Ascending aorta (tissue), 2 donors: Measurements from ENCODE around the gene LRAT. TPM values are rescaled to one million over a fixed set of nuclear protein-coding genes. Genes with fewer than 3 reads are reported as not detected.
"Not testable (repeated sequence)": the region's sequence is repeated elsewhere in the genome, so short reads cannot be mapped to it uniquely, and the experiment has no call there.

Experiments used
- DNase-seq, 2 donors: peaks; one replicate each; pipeline ENCODE4 v3.0.0-alpha.2; 2019; ENCODE audit warnings: low spot score in 2 of 2
- H3K27ac ChIP-seq, 2 donors: fragments of 200-600 bp; sonication (generic); one replicate each; pipeline ENCODE4 v1.5.1; 2016 to 2017; ENCODE audit warnings: mild to moderate bottlenecking in 1 of 2
- H3K27me3 ChIP-seq: fragments of 200-600 bp; sonication (generic); one replicate; pipeline ENCODE4 v1.5.1; 2017
- H3K36me3 ChIP-seq, 2 donors: fragments of 200-600 bp; sonication (generic); one replicate each; pipeline ENCODE4 v1.5.1; 2016
- H3K4me1 ChIP-seq, 2 donors: fragments of 200-600 bp; sonication (generic); one replicate each; pipeline ENCODE4 v1.5.1; 2016 to 2017; ENCODE audit warnings: mild to moderate bottlenecking in 1 of 2
- H3K4me3 ChIP-seq, 2 donors: fragments of 200-600 bp; sonication (generic); one replicate each; pipeline ENCODE4 v1.5.1; 2016 to 2017; ENCODE audit warnings: mild to moderate bottlenecking in 1 of 2
- H3K9me3 ChIP-seq, 2 donors: fragments of 200-600 bp; sonication (generic); one replicate each; pipeline ENCODE4 v1.5.1; 2016
- intact Hi-C: fragments of 100-400 bp; cut with DNase I; formaldehyde crosslinking; loops from one replicate; pipeline ENCODE4 v1.15.1; 2023
- total RNA-seq: library from RNA; depleted of rRNA; stranded (reverse); fragments of >200 nt; gene quantifications from one replicate; pipeline ENCODE4 v1.1.0, GENCODE V29; 2016
- TF ChIP-seq, protein P1 (sequence below), 3 experiments: fragments of 200-600 bp in 2 of 3; fragments of 450-650 bp in 1 of 3; sonication (generic) in 2 of 3; IDR thresholded peaks; one replicate each; pipeline ENCODE4 v1.5.1; 2016 to 2019; ENCODE audit warnings: antibody characterized with exemption in 3 of 3, mild to moderate bottlenecking in 1 of 3, moderate library complexity in 1 of 3

The LRAT gene
- total RNA-seq, 1 donor from 2014 or later, result not detected

DNA sequence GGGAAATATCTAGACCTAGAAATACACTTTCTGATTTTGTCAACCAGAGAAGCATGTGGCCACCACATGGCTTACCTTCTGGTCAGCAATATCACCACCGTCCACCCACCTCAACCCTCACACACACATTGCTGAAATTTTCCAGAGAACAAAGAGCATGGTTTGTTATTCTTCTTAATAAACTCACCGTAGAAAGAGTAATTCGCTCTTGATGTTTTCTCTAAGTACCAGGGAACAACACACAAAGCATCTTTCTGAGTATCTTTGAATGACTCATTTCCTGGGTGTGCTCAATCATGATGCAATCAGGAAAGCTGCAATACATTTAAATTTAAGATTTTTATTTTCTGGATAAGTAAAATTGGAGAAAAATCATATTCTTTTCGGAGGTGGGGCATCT lies 24.7 kb upstream of the LRAT start:
- Histone ChIP-seq H3K36me3 (no peaks in the 10 kb centered on the region), H3K4me3 (no peak overlapping the region), H3K9me3 (no peaks in the 10 kb centered on the region), H3K4me1 (no peaks in the 10 kb centered on the region), H3K27me3 (no peaks in the 10 kb centered on the region), H3K27ac (no peak overlapping the region)
- TF ChIP-seq, protein P1, sequence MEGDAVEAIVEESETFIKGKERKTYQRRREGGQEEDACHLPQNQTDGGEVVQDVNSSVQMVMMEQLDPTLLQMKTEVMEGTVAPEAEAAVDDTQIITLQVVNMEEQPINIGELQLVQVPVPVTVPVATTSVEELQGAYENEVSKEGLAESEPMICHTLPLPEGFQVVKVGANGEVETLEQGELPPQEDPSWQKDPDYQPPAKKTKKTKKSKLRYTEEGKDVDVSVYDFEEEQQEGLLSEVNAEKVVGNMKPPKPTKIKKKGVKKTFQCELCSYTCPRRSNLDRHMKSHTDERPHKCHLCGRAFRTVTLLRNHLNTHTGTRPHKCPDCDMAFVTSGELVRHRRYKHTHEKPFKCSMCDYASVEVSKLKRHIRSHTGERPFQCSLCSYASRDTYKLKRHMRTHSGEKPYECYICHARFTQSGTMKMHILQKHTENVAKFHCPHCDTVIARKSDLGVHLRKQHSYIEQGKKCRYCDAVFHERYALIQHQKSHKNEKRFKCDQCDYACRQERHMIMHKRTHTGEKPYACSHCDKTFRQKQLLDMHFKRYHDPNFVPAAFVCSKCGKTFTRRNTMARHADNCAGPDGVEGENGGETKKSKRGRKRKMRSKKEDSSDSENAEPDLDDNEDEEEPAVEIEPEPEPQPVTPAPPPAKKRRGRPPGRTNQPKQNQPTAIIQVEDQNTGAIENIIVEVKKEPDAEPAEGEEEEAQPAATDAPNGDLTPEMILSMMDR (IDR thresholded peaks at IDR 0.05), result no peak
- no peak for DNase-seq
- intact Hi-C loops, result no loop called here

DNA sequence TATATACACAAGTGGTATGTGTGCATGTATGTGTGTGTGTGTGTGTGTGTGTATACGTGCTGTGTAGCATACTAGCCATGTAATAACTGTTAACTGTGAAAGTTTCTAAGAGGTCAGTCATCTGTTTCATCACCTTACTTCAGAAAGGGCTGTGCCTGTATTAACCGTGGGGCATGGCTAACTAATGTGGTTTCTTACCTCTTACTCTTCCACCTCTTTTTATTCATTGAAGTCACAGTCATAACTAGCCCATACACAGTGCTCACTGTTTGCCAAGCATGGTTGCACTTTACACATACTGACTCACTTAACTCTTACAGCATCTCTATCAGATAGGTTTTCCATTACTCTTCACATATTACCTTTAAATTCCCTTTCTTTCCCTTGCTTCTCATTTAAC lies 23.7 kb upstream of the LRAT start:
- Histone ChIP-seq H3K27me3 (no peaks in the 10 kb centered on the region), H3K9me3 (no peaks in the 10 kb centered on the region), H3K4me3 (no peak overlapping the region), H3K27ac (no peak overlapping the region), H3K36me3 (no peaks in the 10 kb centered on the region), H3K4me1 (no peaks in the 10 kb centered on the region)
- intact Hi-C loops, result no loop called here
- TF ChIP-seq, protein P1 (IDR thresholded peaks at IDR 0.05), result no peak
- no peak for DNase-seq

DNA sequence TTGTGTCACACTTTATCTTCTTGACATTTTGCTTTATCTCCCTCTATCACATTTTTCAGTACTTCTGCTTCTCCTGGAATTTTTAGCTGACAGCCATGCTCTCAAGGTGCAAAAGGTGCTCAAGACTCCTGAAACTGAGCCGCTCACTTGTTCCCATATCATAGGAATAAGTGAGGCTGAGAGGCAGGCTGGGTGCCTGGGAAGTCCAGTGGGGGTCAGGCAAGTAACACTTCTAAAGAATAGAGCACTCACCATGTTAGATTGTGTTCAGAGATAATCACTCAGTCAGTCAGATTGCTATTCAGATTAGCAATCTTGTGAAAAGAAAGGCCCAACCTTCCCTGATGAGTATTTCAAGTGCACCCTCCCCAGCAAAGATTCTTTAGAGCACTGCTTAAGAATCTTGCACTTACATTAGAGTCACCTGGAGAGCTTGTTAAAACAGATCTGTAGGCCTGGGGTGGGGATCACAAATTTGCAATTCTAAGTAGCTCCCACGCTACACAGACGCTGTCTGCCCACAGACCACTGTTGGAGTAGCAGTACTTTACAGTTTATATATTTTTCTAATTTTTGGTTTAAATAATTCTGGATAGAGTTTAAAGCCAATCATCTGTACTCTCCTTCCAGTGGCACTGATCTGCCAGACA lies 23.1 kb upstream of the LRAT start:
- Histone ChIP-seq H3K36me3 (no peaks in the 10 kb centered on the region), H3K27ac (no peak overlapping the region), H3K9me3 (no peaks in the 10 kb centered on the region), H3K27me3 (no peaks in the 10 kb centered on the region), H3K4me3 (no peak overlapping the region), H3K4me1 (no peaks in the 10 kb centered on the region)
- DNase-seq, result no peak
- TF ChIP-seq, protein P1 (IDR thresholded peaks at IDR 0.05), result no peak
- intact Hi-C loops, result no loop called here

DNA sequence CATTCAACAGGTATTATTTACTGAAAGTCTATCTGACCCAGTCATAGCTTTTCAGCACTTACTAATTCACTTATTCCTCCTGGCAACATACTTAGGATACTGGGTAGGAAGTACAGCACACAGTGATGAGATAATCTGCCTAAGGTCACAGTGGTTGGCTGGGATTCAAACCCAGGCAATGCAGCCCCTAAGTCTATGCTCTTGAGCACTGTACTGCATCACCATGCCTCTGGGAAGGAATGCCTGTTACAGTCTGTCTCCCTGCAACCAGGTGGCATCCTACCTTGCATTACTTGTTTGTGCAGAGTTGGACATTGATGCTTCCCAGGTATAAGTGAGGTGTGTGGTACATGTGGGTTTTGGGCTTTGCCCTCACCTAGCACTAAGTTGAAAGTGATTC lies 21.5 kb upstream of the LRAT start:
- intact Hi-C loops, result no loop called here
- H3K27ac ChIP-seq, result no peak overlapping the region
- TF ChIP-seq, protein P1 (IDR thresholded peaks at IDR 0.05), result no peak
- H3K4me1 ChIP-seq, result no peaks in the 10 kb centered on the region
- H3K27me3 ChIP-seq, result no peaks in the 10 kb centered on the region
- H3K36me3 ChIP-seq, result no peaks in the 10 kb centered on the region
- H3K9me3 ChIP-seq, result no peaks in the 10 kb centered on the region
- no peak overlapping the region for H3K4me3 ChIP-seq
- no peak for DNase-seq

DNA sequence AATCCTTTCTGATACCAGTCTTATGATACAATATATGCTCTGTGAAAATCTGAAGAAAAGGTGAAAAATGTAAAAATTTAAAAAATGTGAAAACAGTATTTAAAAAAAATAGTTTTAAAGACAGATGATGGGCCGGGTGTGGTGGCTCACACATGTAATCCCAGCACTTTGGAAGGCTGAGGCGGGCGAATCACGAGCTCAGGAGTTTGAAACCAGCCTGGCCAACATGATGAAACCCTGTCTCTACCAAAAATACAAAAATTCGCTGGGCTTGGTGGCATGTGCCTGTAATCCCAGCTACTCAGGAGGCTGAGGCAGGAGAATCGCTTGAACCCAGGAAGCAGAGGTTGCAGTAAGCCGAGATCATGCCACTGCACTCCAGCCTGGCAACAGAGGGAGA lies 20.2 kb upstream of the LRAT start:
- intact Hi-C loops, H3K27me3 ChIP-seq, H3K4me1 ChIP-seq, DNase-seq, H3K4me3 ChIP-seq, H3K9me3 ChIP-seq, H3K36me3 ChIP-seq, H3K27ac ChIP-seq: not testable (repeated sequence)

DNA sequence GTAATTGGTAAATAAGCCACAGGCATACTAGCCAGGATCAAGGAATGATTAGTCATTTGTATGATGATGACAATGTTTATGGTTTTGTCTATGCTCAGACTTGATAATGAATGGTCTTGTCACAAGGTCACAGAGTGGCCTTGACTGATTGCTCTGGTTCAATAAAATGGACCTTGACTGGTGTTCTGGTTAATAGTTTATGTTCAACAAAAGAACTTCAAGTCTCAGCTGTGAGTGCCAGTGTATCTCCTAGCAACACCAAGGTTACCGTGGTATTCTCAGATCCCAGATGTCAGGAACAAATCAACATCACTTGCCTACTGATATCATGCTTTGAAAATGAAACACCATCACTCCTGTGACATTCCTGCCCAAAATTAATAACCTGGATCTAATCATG lies 16.3 kb upstream of the LRAT start:
- Histone ChIP-seq H3K36me3 (no peaks in the 10 kb centered on the region), H3K4me1 (no peaks in the 10 kb centered on the region), H3K9me3 (no peaks in the 10 kb centered on the region), H3K27ac (no peak overlapping the region), H3K4me3 (no peak overlapping the region), H3K27me3 (no peaks in the 10 kb centered on the region)
- no peak for DNase-seq
- intact Hi-C loops, result no loop called here
- TF ChIP-seq, protein P1 (IDR thresholded peaks at IDR 0.05), result no peak
